ENCODE data around the gene KIAA1217. TPM values are rescaled to one million over a fixed set of nuclear protein-coding genes. Genes with fewer than 3 reads are reported as not detected.

Gene KIAA1217
- total RNA-seq, 4 donors from 2014 or later = 34.8 to 66.8 (median 52.9) TPM

DNA sequence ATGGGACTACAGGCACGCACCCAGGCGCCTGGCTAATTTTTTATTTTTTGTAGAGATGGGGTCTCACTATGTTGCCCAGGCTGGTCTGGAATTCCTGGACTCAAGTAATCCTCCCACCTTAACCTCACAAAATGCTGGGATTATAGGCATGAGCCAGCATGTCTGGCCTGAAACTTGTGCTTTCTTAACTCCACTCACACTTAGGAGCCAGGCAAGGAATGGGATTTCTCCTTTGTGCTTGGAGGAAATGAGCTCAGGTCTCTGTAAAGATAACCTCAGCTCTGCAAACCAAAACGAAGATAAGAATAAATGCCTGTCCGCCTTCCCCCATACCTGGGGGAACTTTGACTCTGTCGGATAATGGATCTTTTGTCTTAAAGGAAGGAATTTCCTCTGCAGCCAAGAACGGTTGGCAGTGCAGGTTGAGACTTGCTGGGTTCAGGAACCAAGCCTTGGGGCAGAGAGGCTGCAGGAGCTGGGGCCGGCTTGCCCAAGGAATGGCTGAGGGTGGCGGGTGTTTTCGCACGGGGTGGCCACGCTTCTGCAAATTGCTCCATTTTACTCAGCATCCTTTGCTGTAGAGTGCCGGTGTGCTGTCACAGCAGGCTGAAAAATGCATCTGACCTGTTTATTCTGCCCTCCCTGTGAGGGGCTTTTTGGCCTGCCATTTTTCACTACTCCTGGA, 174.2 kb downstream of the KIAA1217 start:
- TF ChIP-seq, protein P1, sequence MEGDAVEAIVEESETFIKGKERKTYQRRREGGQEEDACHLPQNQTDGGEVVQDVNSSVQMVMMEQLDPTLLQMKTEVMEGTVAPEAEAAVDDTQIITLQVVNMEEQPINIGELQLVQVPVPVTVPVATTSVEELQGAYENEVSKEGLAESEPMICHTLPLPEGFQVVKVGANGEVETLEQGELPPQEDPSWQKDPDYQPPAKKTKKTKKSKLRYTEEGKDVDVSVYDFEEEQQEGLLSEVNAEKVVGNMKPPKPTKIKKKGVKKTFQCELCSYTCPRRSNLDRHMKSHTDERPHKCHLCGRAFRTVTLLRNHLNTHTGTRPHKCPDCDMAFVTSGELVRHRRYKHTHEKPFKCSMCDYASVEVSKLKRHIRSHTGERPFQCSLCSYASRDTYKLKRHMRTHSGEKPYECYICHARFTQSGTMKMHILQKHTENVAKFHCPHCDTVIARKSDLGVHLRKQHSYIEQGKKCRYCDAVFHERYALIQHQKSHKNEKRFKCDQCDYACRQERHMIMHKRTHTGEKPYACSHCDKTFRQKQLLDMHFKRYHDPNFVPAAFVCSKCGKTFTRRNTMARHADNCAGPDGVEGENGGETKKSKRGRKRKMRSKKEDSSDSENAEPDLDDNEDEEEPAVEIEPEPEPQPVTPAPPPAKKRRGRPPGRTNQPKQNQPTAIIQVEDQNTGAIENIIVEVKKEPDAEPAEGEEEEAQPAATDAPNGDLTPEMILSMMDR (IDR thresholded peaks at IDR 0.05) = no peak
- no peak for TF ChIP-seq POLR2A (IDR thresholded peaks at IDR 0.05)
- DNase-seq (ENCODE audit: low spot score in 2 of 2) = no peak
- 47 to 49% methylated on average over 12 of the region's 12 CpGs for WGBS, 2 donors
- H3K4me3 ChIP-seq (ENCODE audit: low read depth, poor library complexity, severe bottlenecking) = no peak overlapping the region
- intact Hi-C loops (cut with DNase I; ENCODE audit: low total_unique reads) = no loop called here

DNA sequence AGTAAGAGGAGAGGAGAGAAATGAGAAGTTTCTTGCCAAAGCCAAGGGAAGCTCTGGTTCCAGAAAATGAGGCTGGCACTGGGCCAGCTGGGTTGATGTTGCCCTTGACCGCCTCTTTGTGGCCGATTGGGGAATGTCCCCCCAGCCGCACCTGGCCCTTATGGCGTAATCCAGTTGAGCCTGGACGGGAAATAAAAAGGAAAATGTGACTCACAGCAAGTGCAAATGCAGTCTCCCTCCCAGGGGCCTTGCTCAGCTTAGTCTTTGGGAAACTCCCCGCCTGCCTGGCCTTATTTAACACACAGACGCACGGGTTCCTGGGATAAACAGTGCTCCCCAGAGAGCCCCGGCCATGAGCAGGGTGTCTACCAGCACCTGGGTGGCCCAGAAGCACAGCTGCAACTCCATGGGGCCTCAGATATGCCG, 174.8 kb downstream of the KIAA1217 start:
- no peak overlapping the region for H3K4me3 ChIP-seq (ENCODE audit: low read depth, poor library complexity, severe bottlenecking)
- intact Hi-C loops (cut with DNase I; ENCODE audit: low total_unique reads) = no loop called here
- WGBS, 2 donors = 3 to 7% methylated on average over 10 of the region's 10 CpGs
- DNase-seq (ENCODE audit: low spot score in 2 of 2) = peak; percentile 87 to 95
- TF ChIP-seq, protein P1 (IDR thresholded peaks at IDR 0.05) = no peak
- TF ChIP-seq POLR2A (IDR thresholded peaks at IDR 0.05) = no peak

DNA sequence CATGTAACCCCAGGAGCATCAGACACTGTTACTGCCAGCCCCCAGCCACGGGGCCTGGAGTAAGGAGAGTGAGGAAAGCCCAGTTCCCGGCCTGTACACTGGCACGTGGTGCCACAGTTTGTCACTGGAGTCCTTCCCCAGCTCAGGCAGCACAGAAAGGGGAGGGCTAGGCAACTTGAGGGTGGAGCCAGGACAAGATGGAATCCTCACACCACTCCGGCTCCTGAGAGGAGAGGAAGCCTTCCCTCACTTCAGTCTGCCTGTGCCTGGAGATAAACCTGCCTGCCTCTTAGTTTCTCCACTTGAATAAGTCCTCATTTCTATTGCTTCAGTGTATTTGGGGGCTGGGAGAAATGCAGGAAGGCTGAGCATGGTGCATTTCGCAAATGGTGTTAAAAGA, 176.0 kb downstream of the KIAA1217 start:
- DNase-seq (ENCODE audit: low spot score in 2 of 2) = no peak
- no peak overlapping the region for H3K4me3 ChIP-seq (ENCODE audit: low read depth, poor library complexity, severe bottlenecking)
- TF ChIP-seq, protein P1 (IDR thresholded peaks at IDR 0.05) = no peak
- no peak for TF ChIP-seq POLR2A (IDR thresholded peaks at IDR 0.05)
- intact Hi-C loops (cut with DNase I; ENCODE audit: low total_unique reads) = no loop called here
- WGBS, 2 donors = 76 to 82% methylated on average over 5 of the region's 5 CpGs

DNA sequence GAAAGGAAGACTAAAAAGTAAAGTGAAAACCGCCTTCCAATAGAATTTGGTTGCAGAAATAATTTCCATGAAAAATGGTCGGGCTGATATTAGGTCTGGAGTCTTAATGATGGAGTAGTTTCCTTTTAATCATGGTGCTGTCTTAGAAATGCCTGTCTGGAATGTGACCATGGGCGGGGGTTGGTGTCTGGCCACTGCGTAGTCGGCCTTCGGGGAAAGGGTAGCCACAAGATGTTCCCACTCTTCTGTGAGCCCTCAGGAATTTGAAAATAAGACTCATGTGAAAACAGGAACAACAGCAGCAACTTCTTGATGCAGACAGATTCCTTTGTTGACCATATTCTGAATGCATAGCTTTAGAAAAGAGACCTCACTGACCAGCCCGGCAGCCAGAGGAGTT, 176.8 kb downstream of the KIAA1217 start:
- intact Hi-C loops (cut with DNase I; ENCODE audit: low total_unique reads) = no loop called here
- no peak for DNase-seq (ENCODE audit: low spot score in 2 of 2)
- H3K4me3 ChIP-seq (ENCODE audit: low read depth, poor library complexity, severe bottlenecking) = no peak overlapping the region
- TF ChIP-seq POLR2A (IDR thresholded peaks at IDR 0.05) = no peak
- TF ChIP-seq, protein P1 (IDR thresholded peaks at IDR 0.05) = no peak
- WGBS, 2 donors = 77 to 79% methylated on average over 7 of the region's 7 CpGs

DNA sequence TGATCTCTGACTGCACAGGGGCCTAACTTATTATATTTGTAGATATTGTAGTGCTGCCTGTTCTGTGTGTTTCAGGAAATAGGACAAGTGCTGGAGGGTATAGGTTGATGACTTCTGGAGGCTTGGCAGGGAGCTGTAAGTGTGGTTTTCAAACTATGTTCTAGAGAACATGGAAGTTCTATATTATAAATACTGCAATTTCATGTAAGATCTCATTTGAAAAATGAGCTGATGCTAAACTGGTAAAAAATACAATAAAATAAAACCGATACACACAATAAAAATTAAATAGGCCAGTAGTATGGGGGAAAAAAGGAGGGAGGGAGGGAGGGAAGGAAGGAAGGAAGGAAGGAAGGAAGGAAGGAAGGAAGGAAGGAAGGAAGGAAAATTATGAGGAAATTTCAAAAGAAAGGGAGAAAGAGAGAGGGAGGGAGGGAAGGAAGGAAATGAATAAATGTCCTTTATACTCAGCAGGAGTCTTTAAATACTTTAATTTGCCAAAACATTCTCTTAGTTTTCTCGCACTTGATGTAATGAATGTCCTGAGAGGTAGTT, 181.3 kb downstream of the KIAA1217 start:
- 83 to 100% methylated on average over 2 of the region's 2 CpGs for WGBS, 2 donors
- TF ChIP-seq POLR2A (IDR thresholded peaks at IDR 0.05) = no peak
- TF ChIP-seq, protein P1 (IDR thresholded peaks at IDR 0.05) = no peak
- no peak overlapping the region for H3K4me3 ChIP-seq (ENCODE audit: low read depth, poor library complexity, severe bottlenecking)
- intact Hi-C loops (cut with DNase I; ENCODE audit: low total_unique reads) = no loop called here
- no peak for DNase-seq (ENCODE audit: low spot score in 2 of 2)

Data from lower leg skin (tissue), 4 donors.